ENCODE measurements around the gene ZNF768. TPM values are rescaled to one million over a fixed set of nuclear protein-coding genes. Genes with fewer than 3 reads are reported as not detected.

The ZNF768 gene
- total and polyA plus RNA-seq, 2 of the 13 experiments (the other 11 are each of a cell fraction or from before 2014, with no cell fraction given), result 26.7 to 34.4 TPM

DNA sequence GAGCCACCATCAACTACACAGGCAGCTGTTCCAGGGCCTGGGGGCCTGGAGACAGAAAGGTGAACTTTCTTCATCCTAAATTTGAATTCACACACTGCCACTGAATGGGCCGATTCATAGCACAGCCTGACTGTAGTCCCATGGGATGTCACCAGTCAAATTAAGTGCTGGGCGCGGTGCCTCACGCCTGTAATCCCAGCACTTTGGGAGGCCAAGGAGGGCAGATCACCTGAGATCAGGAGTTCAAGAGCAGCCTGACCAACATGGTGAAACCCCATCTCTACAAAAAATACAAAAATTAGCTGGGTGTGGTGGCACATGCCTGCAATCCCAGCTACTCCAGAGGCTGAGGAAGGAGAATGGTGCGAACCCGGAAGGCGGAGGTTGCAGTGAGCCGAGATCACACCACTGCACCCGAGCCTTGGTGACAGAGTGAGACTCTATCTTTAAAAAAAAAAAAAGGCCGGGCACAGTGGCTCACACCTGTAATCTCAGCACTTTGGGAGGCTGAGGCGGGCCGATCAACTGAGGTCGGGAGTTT is 13.7 kb upstream of the ZNF768 start (continued):
- TF ChIP-seq, protein P1, sequence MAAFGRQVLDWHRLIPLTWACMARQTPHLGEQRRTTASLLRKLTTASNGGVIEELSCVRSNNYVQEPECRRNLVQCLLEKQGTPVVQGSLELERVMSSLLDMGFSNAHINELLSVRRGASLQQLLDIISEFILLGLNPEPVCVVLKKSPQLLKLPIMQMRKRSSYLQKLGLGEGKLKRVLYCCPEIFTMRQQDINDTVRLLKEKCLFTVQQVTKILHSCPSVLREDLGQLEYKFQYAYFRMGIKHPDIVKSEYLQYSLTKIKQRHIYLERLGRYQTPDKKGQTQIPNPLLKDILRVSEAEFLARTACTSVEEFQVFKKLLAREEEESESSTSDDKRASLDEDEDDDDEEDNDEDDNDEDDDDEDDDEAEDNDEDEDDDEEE (CRISPR knock-in tag; IDR thresholded peaks at IDR 0.05), result 0 out of 2 replicates have a peak, but pooled peaks have one; percentile 3
- TF ChIP-seq ZEB1 (IDR thresholded peaks at IDR 0.05; ENCODE audit: insufficient replicate concordance, low read depth), result peak; percentile 33
- 0 out of 2 replicates have a peak, but pooled peaks have one; percentile 9 for TF ChIP-seq ZKSCAN5 (CRISPR knock-in tag; IDR thresholded peaks at IDR 0.05)
- peak; percentile 43; the same call in 1 of the 2 replicates for TF ChIP-seq MIER2 (CRISPR knock-in tag; IDR thresholded peaks at IDR 0.05)
- TF ChIP-seq ZBTB38 (CRISPR knock-in tag; IDR thresholded peaks at IDR 0.05), result 0 out of 2 replicates have a peak, but pooled peaks have one; percentile 24
- TF ChIP-seq, protein P2, sequence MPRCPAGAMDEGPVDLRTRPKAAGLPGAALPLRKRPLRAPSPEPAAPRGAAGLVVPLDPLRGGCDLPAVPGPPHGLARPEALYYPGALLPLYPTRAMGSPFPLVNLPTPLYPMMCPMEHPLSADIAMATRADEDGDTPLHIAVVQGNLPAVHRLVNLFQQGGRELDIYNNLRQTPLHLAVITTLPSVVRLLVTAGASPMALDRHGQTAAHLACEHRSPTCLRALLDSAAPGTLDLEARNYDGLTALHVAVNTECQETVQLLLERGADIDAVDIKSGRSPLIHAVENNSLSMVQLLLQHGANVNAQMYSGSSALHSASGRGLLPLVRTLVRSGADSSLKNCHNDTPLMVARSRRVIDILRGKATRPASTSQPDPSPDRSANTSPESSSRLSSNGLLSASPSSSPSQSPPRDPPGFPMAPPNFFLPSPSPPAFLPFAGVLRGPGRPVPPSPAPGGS (CRISPR knock-in tag; IDR thresholded peaks at IDR 0.05), result 0 out of 2 replicates have a peak, but pooled peaks have one; percentile 2

DNA sequence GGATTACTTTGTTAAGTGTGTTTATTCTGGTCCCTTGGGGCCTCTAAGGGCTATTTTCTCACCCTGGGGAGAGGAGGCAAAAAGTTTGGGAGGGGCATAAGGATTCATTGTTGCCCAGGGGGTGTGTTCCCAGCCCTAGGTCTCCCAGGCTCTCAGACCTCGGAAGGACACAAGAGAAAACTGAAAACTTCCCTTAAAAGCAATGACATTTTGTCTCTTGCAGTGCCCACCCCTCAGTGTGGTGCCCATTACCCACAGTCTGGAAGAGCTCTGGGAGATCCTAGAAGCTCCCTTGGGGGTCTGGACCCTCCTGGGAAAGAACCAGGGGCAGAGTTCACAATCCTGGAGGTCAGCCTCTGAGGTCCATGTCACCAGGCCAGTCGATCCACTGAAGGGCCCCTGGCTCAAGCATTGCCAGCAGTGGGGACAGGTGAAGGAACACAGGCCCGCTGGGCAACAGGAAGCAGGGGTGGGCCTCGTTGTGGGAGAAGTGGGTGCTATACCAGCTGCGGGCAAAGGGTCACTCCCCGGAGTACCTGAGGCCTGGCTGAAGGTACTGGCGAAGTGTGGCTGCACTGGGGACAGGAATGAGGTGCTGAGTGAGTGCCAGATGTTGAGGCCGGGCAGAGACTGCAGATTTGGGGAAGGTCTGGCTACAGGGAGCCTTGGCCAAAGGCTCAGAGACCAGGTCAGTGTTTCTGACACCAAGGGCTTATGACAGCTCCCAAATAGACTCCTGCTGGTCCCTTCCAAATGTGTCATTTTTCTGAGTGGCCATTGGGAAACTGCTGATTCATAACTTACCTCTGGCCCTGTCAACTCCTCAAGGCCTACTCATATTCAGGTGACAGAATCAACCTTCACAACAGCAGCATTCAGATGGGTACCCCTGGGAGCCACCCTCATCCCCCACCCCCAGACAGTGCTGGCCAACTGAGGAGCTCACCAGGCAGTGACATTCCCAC is 12.9 kb upstream of the ZNF768 start:
- POLR2A ChIA-PET, result interaction anchor here (1.3 to 4.0 kb wide), 2 partner anchors 12 to 19 kb away, joined by 3 to 30 read pairs; partner anchors contain the start of gene ZNF764
- 62% methylated on average over 8 of the region's 8 CpGs for WGBS (ENCODE audit: low lambda C conversion rate)
- CTCF ChIA-PET (ENCODE audit: low intra/inter-chr PET ratio, low total read pairs), result no interaction called here
- Histone ChIP-seq H3K79me2 (ENCODE audit: insufficient read depth, low read length) (peaks cover 17% of the 10 kb centered on the region), H4K20me1 (ENCODE audit: insufficient read depth, low read length) (no peaks in the 10 kb centered on the region), H3K36me3 (replicated peaks in 1 of 2; ENCODE audit: control insufficient read depth in 1 of 2, insufficient read depth in 2 of 2, low read length in 2 of 2) (no peaks in the 10 kb centered on the region), H3K9ac (ENCODE audit: insufficient read depth, low read depth, low read length) (peak overlapping the region; percentile 3), H2AFZ (ENCODE audit: low read length) (no peak overlapping the region), H3K9me3 (ENCODE audit: low read length) (no peaks in the 10 kb centered on the region), H3K4me3 (replicated peaks in 1 of 3; ENCODE audit: insufficient read depth in 1 of 3, low read depth in 2 of 3, low read length in 3 of 3) (0 out of 6 replicates have a peak overlapping the region, but pooled peaks of 1 of the 3 experiments have one; percentile 3), H3K4me2 (ENCODE audit: low read depth, low read length) (peak overlapping the region; percentile 30), H3K4me1 (ENCODE audit: insufficient read depth, low read length) (peaks cover 78% of the 10 kb centered on the region), H3K27ac (ENCODE audit: extremely low read length, insufficient read depth, low read length) (peak overlapping the region; percentile 36), H3K27me3 (ENCODE audit: control insufficient read depth in 1 of 2, insufficient read depth in 2 of 2, low read length in 2 of 2) (no peaks in the 10 kb centered on the region; a peak in 1 of 5 replicates)
- intact Hi-C loops (cut with micrococcal nuclease; ENCODE audit: unreplicated experiment) (loop anchor here (1.0 kb wide), 1 partner anchor 28 kb away; no protein-coding TSS in a partner anchor), in situ Hi-C loops (cut with HindIII; ENCODE audit: extremely low pct_ligation_motif_present, low pct_unique_long_range_greater_than_20kb) (no loop called here)
- ATAC-seq, result no peak
- no TSS peak for BruUV-seq (replicated peaks)
- FAIRE-seq, result no peak
- DNase-seq (ENCODE audit: low spot score), result no peak
- TF ChIP-seq ZNF274 (CRISPR knock-in tag; IDR thresholded peaks at IDR 0.05) (0 out of 2 replicates have a peak, but pooled peaks have one; percentile 35), ELF1 (CRISPR knock-in tag; IDR thresholded peaks at IDR 0.05) (no peak), EEA1 (CRISPR knock-in tag; IDR thresholded peaks at IDR 0.05; ENCODE audit: borderline replicate concordance) (0 out of 2 replicates have a peak, but pooled peaks have one; percentile 25), KDM2A (CRISPR knock-in tag; IDR thresholded peaks at IDR 0.05; ENCODE audit: borderline replicate concordance, low read depth) (0 out of 2 replicates have a peak, but pooled peaks have one; percentile 20), ZMYM3 (CRISPR knock-in tag; IDR thresholded peaks at IDR 0.05) (0 out of 2 replicates have a peak, but pooled peaks have one; percentile 48), PTBP1 (IDR thresholded peaks at IDR 0.05; ENCODE audit: low read depth, low read length, poor library complexity, severe bottlenecking) (no peak), ZBTB7B (CRISPR knock-in tag; IDR thresholded peaks at IDR 0.05) (0 out of 2 replicates have a peak, but pooled peaks have one; percentile 46), ZNF292 (CRISPR knock-in tag; IDR thresholded peaks at IDR 0.05; ENCODE audit: borderline replicate concordance, low read depth) (peak; percentile 51; the same call in 1 of the 2 replicates), ELF4 (CRISPR knock-in tag; IDR thresholded peaks at IDR 0.05; ENCODE audit: borderline replicate concordance) (no peak), ZNF430 (CRISPR knock-in tag; IDR thresholded peaks at IDR 0.05) (peak; percentile 56; the same call in 1 of the 2 replicates)
- TF ChIP-seq, protein P3, sequence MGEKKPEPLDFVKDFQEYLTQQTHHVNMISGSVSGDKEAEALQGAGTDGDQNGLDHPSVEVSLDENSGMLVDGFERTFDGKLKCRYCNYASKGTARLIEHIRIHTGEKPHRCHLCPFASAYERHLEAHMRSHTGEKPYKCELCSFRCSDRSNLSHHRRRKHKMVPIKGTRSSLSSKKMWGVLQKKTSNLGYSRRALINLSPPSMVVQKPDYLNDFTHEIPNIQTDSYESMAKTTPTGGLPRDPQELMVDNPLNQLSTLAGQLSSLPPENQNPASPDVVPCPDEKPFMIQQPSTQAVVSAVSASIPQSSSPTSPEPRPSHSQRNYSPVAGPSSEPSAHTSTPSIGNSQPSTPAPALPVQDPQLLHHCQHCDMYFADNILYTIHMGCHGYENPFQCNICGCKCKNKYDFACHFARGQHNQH (CRISPR knock-in tag; IDR thresholded peaks at IDR 0.05), result no peak

Data from HepG2 (cell line).